H9 (cell line): Measurements from ENCODE around the gene MN1. TPM values are rescaled to one million over a fixed set of nuclear protein-coding genes. Genes with fewer than 3 reads are reported as not detected.

Experiments used
- DNase-seq: peaks from one replicate; pipeline ENCODE4 v3.0.0-alpha.2; 2017
- H2AFZ ChIP-seq: one replicate; pipeline ENCODE4 v1.6.1; 2013; ENCODE audit warnings: mild to moderate bottlenecking, low read length, control low read depth, moderate library complexity
- H2AK5ac ChIP-seq: 2 replicates; pipeline ENCODE4 v1.6.1; 2013; ENCODE audit warnings: low read length, control low read depth, mixed read lengths; ENCODE audit not compliant: insufficient read length
- H2BK120ac ChIP-seq: one replicate; pipeline ENCODE4 v1.6.1; 2013; ENCODE audit warnings: low read depth, mild to moderate bottlenecking, low read length, control low read depth, inconsistent platforms; ENCODE audit not compliant: poor library complexity, severe bottlenecking
- H2BK12ac ChIP-seq: 2 replicates; pipeline ENCODE4 v1.6.1; 2013; ENCODE audit warnings: low read length, control low read depth, mixed read lengths, low read depth; ENCODE audit not compliant: insufficient read length
- H2BK15ac ChIP-seq: 2 replicates; pipeline ENCODE4 v1.6.1; 2013; ENCODE audit warnings: low read depth, low read length, control low read depth
- H2BK20ac ChIP-seq: one replicate; pipeline ENCODE4 v1.6.1; 2013; ENCODE audit warnings: low read depth, mild to moderate bottlenecking, low read length, control low read depth, inconsistent platforms; ENCODE audit not compliant: poor library complexity, severe bottlenecking
- H2BK5ac ChIP-seq: 2 replicates; pipeline ENCODE4 v1.6.1; 2013; ENCODE audit warnings: low read length, control low read depth, mixed read lengths; ENCODE audit not compliant: insufficient read length
- H3K14ac ChIP-seq: 2 replicates; pipeline ENCODE4 v1.6.1; 2013; ENCODE audit warnings: low read length, control low read depth; ENCODE audit not compliant: insufficient read depth
- H3K18ac ChIP-seq: 2 replicates; pipeline ENCODE4 v1.6.1; 2013; ENCODE audit warnings: low read depth, mild to moderate bottlenecking, mixed read lengths, low read length, control low read depth; ENCODE audit not compliant: insufficient read length
- H3K23ac ChIP-seq: 2 replicates; pipeline ENCODE4 v1.6.1; 2013; ENCODE audit warnings: low read length, control low read depth, mixed read lengths, low read depth; ENCODE audit not compliant: insufficient read length
- H3K23me2 ChIP-seq: 2 replicates; pipeline ENCODE4 v1.6.1; 2013; ENCODE audit warnings: low read depth, mild to moderate bottlenecking, mixed read lengths, low read length, control low read depth; ENCODE audit not compliant: insufficient read length, poor library complexity, severe bottlenecking
- H3K27ac ChIP-seq: 2 replicates; pipeline ENCODE4 v1.5.1; 2013; ENCODE audit warnings: low read length, control low read depth, mixed read lengths, low read depth; ENCODE audit not compliant: insufficient read length
- H3K27me3 ChIP-seq: 2 replicates; pipeline ENCODE4 v1.6.1; 2013; ENCODE audit warnings: low read length, control low read depth, inconsistent platforms; ENCODE audit not compliant: insufficient read depth
- H3K4ac ChIP-seq: 2 replicates; pipeline ENCODE4 v1.6.1; 2013; ENCODE audit warnings: low read depth, mild to moderate bottlenecking, control low read depth, inconsistent platforms, low read length, moderate library complexity
- H3K4me1 ChIP-seq: 2 replicates; pipeline ENCODE4 v1.6.1; 2013; ENCODE audit warnings: low read length, control low read depth, inconsistent platforms; ENCODE audit not compliant: insufficient read depth
- H3K4me2 ChIP-seq: 2 replicates; pipeline ENCODE4 v1.6.1; 2013; ENCODE audit warnings: low read length, control low read depth, mixed read lengths; ENCODE audit not compliant: insufficient read length, insufficient read depth
- H3K56ac ChIP-seq: 2 replicates; pipeline ENCODE4 v1.6.1; 2013; ENCODE audit warnings: low read depth, mild to moderate bottlenecking, mixed read lengths, low read length, control low read depth; ENCODE audit not compliant: insufficient read length
- H3K79me1 ChIP-seq: 2 replicates; pipeline ENCODE4 v1.6.1; 2013; ENCODE audit warnings: low read depth, mild to moderate bottlenecking, moderate library complexity, low read length, control low read depth, inconsistent platforms; ENCODE audit not compliant: insufficient read depth, poor library complexity, severe bottlenecking
- H3K79me2 ChIP-seq: 2 replicates; pipeline ENCODE4 v1.6.1; 2013; ENCODE audit warnings: low read length, control low read depth, inconsistent platforms; ENCODE audit not compliant: insufficient read depth
- H3K9ac ChIP-seq: 2 replicates; pipeline ENCODE4 v1.6.1; 2013; ENCODE audit warnings: low read length, control low read depth, mixed read lengths; ENCODE audit not compliant: insufficient read length; ENCODE audit errors: extremely low read depth
- H3K9me3 ChIP-seq: one replicate; pipeline ENCODE4 v1.6.1; 2013; ENCODE audit warnings: low read depth, low read length, inconsistent platforms; ENCODE audit not compliant: control insufficient read depth
- H3T11ph ChIP-seq: one replicate; pipeline ENCODE4 v1.6.1; 2013; ENCODE audit warnings: mild to moderate bottlenecking, low read length, control low read depth, inconsistent platforms
- H4K20me1 ChIP-seq: one replicate; pipeline ENCODE4 v1.6.1; 2013; ENCODE audit not compliant: control insufficient read depth, insufficient read length, insufficient read depth
- H4K5ac ChIP-seq: 2 replicates; pipeline ENCODE4 v1.6.1; 2013; ENCODE audit warnings: low read depth, mild to moderate bottlenecking, mixed read lengths, low read length, control low read depth; ENCODE audit not compliant: insufficient read length
- H4K8ac ChIP-seq: replicated peaks from 2 replicates; pipeline ENCODE4 v1.6.1; 2013; ENCODE audit warnings: low read length, control low read depth, mixed read lengths, low read depth; ENCODE audit not compliant: insufficient read length
- H4K91ac ChIP-seq: 2 replicates; pipeline ENCODE4 v1.6.1; 2013; ENCODE audit warnings: low read depth, mild to moderate bottlenecking, moderate library complexity, mixed read lengths, low read length, control low read depth; ENCODE audit not compliant: insufficient read length
- H3K27ac Mint-ChIP-seq, 3 experiments: 2 replicates in 2 of 3; 3 replicates in 1 of 3; pipeline ENCODE4 v1.8.0; 2020 to 2021; ENCODE audit warnings: mixed read lengths in 3 of 3, mild to moderate bottlenecking in 1 of 3, moderate library complexity in 1 of 3
- H3K27me3 Mint-ChIP-seq: 2 replicates; pipeline ENCODE4 v1.8.0; 2021; ENCODE audit warnings: low read depth, mild to moderate bottlenecking, moderate library complexity, mixed read lengths
- H3K36me3 Mint-ChIP-seq, 3 experiments: 2 replicates in 2 of 3; 3 replicates in 1 of 3; pipeline ENCODE4 v1.8.0; 2020 to 2021; ENCODE audit warnings: low read depth in 3 of 3, mixed read lengths in 3 of 3; ENCODE audit not compliant: insufficient read depth in 1 of 3
- H3K4me1 Mint-ChIP-seq, 2 experiments: 2 replicates each; pipeline ENCODE4 v1.8.0; 2020; ENCODE audit warnings: mixed read lengths in 2 of 2
- H3K4me3 Mint-ChIP-seq, 2 experiments: 2 replicates in 1 of 2; 3 replicates in 1 of 2; pipeline ENCODE4 v1.8.0; 2020 to 2021; ENCODE audit warnings: mild to moderate bottlenecking in 2 of 2, mixed read lengths in 2 of 2, moderate library complexity in 1 of 2
- H3K9me3 Mint-ChIP-seq, 2 experiments: 2 replicates in 1 of 2; 3 replicates in 1 of 2; pipeline ENCODE4 v1.8.0; 2020; ENCODE audit warnings: mild to moderate bottlenecking in 2 of 2, mixed read lengths in 2 of 2, moderate library complexity in 1 of 2
- WGBS: extraction: QIAGEN DNeasy Blood & Tissue Kit; methylation state at CpG from one replicate; pipeline ENCODE4 v1.1.7; 2013; ENCODE audit warnings: missing lambda C conversion rate, low lambda C conversion rate, mixed read lengths; ENCODE audit not compliant: insufficient read length; ENCODE audit errors: extremely low coverage; 5-methylcytosine and 5-hydroxymethylcytosine counted together
- total RNA-seq: library from RNA; stranded (reverse); gene quantifications from 2 replicates; pipeline ENCODE4 v1.2.1, GENCODE V29; 2021
- TF ChIP-seq, protein P1 (sequence below): fragments of 200-600 bp; sonication (generic); conservative IDR thresholded peaks from 3 replicates; pipeline ENCODE4 v1.8.0; 2021; ENCODE audit warnings: antibody characterized with exemption, mild to moderate bottlenecking

Gene MN1
- total RNA-seq, 1 experiment from 2014 or later: 2.8 TPM

DNA sequence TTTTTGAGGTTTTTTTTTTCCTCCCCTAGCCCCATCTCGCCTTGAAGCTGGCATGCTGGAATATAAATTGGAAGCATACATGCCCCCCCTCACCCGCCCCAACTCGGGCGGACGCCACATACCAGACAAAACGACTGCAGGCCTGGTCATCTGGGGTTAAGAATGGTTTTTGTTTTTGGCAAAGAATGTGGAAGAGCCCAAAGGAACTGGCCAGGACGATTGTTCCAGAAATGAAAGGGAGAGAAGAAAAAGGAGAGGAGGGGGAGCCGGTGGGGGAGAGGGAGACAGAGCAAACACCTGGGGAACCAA, 25.0 kb downstream of the MN1 start:
- no peak overlapping the region for H3T11ph ChIP-seq
- no peak overlapping the region for H3K56ac ChIP-seq
- Mint-ChIP-seq H3K36me3 (peaks cover 0 to 8% (median 7%) of the 10 kb centered on the region in 3 experiments; a peak in 6 of 7 replicates), H3K4me1 (peaks cover 42 to 70% of the 10 kb centered on the region in 2 experiments), H3K9me3 (peaks cover 0 to 6% of the 10 kb centered on the region in 2 experiments; a peak in 3 of 5 replicates), H3K27me3 (peaks cover 2% of the 10 kb centered on the region; the same call in 1 of the 2 replicates), H3K27ac (peak overlapping the region; percentile 8 to 97 (median 91); a peak in 5 of 7 replicates), H3K4me3 (peak overlapping the region in 1 of 2 experiments; percentile 63; a peak in 3 of 5 replicates)
- no peak overlapping the region for H3K27ac ChIP-seq
- TF ChIP-seq, protein P1, sequence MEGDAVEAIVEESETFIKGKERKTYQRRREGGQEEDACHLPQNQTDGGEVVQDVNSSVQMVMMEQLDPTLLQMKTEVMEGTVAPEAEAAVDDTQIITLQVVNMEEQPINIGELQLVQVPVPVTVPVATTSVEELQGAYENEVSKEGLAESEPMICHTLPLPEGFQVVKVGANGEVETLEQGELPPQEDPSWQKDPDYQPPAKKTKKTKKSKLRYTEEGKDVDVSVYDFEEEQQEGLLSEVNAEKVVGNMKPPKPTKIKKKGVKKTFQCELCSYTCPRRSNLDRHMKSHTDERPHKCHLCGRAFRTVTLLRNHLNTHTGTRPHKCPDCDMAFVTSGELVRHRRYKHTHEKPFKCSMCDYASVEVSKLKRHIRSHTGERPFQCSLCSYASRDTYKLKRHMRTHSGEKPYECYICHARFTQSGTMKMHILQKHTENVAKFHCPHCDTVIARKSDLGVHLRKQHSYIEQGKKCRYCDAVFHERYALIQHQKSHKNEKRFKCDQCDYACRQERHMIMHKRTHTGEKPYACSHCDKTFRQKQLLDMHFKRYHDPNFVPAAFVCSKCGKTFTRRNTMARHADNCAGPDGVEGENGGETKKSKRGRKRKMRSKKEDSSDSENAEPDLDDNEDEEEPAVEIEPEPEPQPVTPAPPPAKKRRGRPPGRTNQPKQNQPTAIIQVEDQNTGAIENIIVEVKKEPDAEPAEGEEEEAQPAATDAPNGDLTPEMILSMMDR: no peak
- no peak overlapping the region for H3K18ac ChIP-seq
- H2BK20ac ChIP-seq: no peak overlapping the region
- H2BK120ac ChIP-seq: no peak overlapping the region
- H2AFZ ChIP-seq: no peak overlapping the region
- no peak for DNase-seq
- no peak overlapping the region for H4K5ac ChIP-seq
- no peak overlapping the region for H3K14ac ChIP-seq
- H3K4me2 ChIP-seq: peak overlapping the region; percentile 14
- H3K4ac ChIP-seq: no peak overlapping the region
- no peaks in the 10 kb centered on the region for H3K79me1 ChIP-seq
- H3K79me2 ChIP-seq: no peaks in the 10 kb centered on the region
- H3K27me3 ChIP-seq: no peaks in the 10 kb centered on the region
- no peak overlapping the region for H2AK5ac ChIP-seq
- no peak overlapping the region for H2BK15ac ChIP-seq
- H2BK5ac ChIP-seq: no peak overlapping the region
- WGBS: no CpG with 5 or more reads among the region's 8 CpGs
- H3K9me3 ChIP-seq: no peaks in the 10 kb centered on the region
- peaks cover 7% of the 10 kb centered on the region for H3K23me2 ChIP-seq
- H3K9ac ChIP-seq: no peak overlapping the region
- H4K20me1 ChIP-seq: no peaks in the 10 kb centered on the region
- H2BK12ac ChIP-seq: no peak overlapping the region
- H4K8ac ChIP-seq: no peak overlapping the region
- H3K4me1 ChIP-seq: no peaks in the 10 kb centered on the region; the same call in 1 of the 2 replicates
- H4K91ac ChIP-seq: no peak overlapping the region
- H3K23ac ChIP-seq: no peak overlapping the region
